Effector memory CD4-positive, alpha-beta T cell (primary cell): ENCODE data around the gene CCDC186.

ENCODE experiments used
- DNase-seq, 3 donors: peaks; one replicate each; pipeline ENCODE4 v3.0.0-alpha.2; 2020
- H3K27ac ChIP-seq: 2 replicates; pipeline ENCODE4 v1.7.0; 2013; ENCODE audit warnings: mild to moderate bottlenecking, low read length, moderate library complexity; ENCODE audit not compliant: insufficient read depth, poor library complexity, severe bottlenecking
- H3K27me3 ChIP-seq: replicated peaks from 2 replicates; pipeline ENCODE4 v1.7.0; 2013; ENCODE audit warnings: mild to moderate bottlenecking, low read length; ENCODE audit not compliant: insufficient read depth, control insufficient read depth, poor library complexity, severe bottlenecking
- H3K36me3 ChIP-seq: 2 replicates; pipeline ENCODE4 v1.7.0; 2013; ENCODE audit warnings: mild to moderate bottlenecking, low read length, moderate library complexity; ENCODE audit not compliant: control insufficient read depth, insufficient read depth
- H3K4me1 ChIP-seq: 2 replicates; pipeline ENCODE4 v1.7.0; 2013; ENCODE audit warnings: low read length, mild to moderate bottlenecking; ENCODE audit not compliant: control insufficient read depth, insufficient read depth, poor library complexity, severe bottlenecking
- H3K4me3 ChIP-seq: 2 replicates; pipeline ENCODE4 v1.7.0; 2013; ENCODE audit warnings: low read length, low read depth, mild to moderate bottlenecking; ENCODE audit not compliant: insufficient read depth, poor library complexity, severe bottlenecking
- H3K9me3 ChIP-seq: 2 replicates; pipeline ENCODE4 v1.7.0; 2013; ENCODE audit warnings: mild to moderate bottlenecking, low read length, moderate library complexity; ENCODE audit not compliant: control insufficient read depth

Gene CCDC186

GRCh38 chr10:114077815-114078219 is 96.2 kb downstream of the CCDC186 start:
- Histone ChIP-seq H3K4me3 (no peak overlapping the region), H3K27me3 (no peaks in the 10 kb centered on the region), H3K36me3 (no peaks in the 10 kb centered on the region), H3K27ac (no peak overlapping the region), H3K9me3 (no peaks in the 10 kb centered on the region), H3K4me1 (no peaks in the 10 kb centered on the region)
- DNase-seq, result no peak

GRCh38 chr10:114077347-114077746 is 96.7 kb downstream of the CCDC186 start:
- Histone ChIP-seq H3K9me3 (no peaks in the 10 kb centered on the region), H3K27ac (no peak overlapping the region), H3K36me3 (no peaks in the 10 kb centered on the region), H3K4me1 (no peaks in the 10 kb centered on the region), H3K27me3 (no peaks in the 10 kb centered on the region), H3K4me3 (no peak overlapping the region)
- no peak for DNase-seq

GRCh38 chr10:114075093-114075492 is 98.9 kb downstream of the CCDC186 start:
- no peak for DNase-seq
- Histone ChIP-seq H3K4me1 (no peaks in the 10 kb centered on the region), H3K27me3 (no peaks in the 10 kb centered on the region), H3K9me3 (no peaks in the 10 kb centered on the region), H3K4me3 (no peak overlapping the region), H3K36me3 (no peaks in the 10 kb centered on the region), H3K27ac (no peak overlapping the region)

- Histone ChIP-seq H3K4me3 (no peak overlapping the region), H3K4me1 (no peaks in the 10 kb centered on the region), H3K36me3 (no peaks in the 10 kb centered on the region), H3K27me3 (no peaks in the 10 kb centered on the region), H3K9me3 (no peaks in the 10 kb centered on the region), H3K27ac (no peak overlapping the region)
- no peak for DNase-seq
Observed at GRCh38 chr10:114073395-114074186, 100.4 kb downstream of the CCDC186 start.

GRCh38 chr10:114071178-114071577 is 102.8 kb downstream of the CCDC186 start:
- Histone ChIP-seq H3K27ac (no peak overlapping the region), H3K36me3 (no peaks in the 10 kb centered on the region), H3K9me3 (no peaks in the 10 kb centered on the region), H3K27me3 (no peaks in the 10 kb centered on the region), H3K4me1 (no peaks in the 10 kb centered on the region), H3K4me3 (no peak overlapping the region)
- DNase-seq, result no peak
